Muscle of leg (tissue), 16 donors: Measurements from ENCODE around the gene NME3. TPM values are rescaled to one million over a fixed set of nuclear protein-coding genes. Genes with fewer than 3 reads are reported as not detected.

Experiments
- DNase-seq: peaks from one replicate; pipeline ENCODE4 v3.0.0; 2013
- H3K27ac ChIP-seq: one replicate; pipeline ENCODE4 v1.5.1; 2013; ENCODE audit warnings: mild to moderate bottlenecking, low read length, control low read depth
- H3K27me3 ChIP-seq: one replicate; pipeline ENCODE4 v1.6.1; 2013; ENCODE audit warnings: low read length; ENCODE audit not compliant: control insufficient read depth, insufficient read depth
- H3K36me3 ChIP-seq: one replicate; pipeline ENCODE4 v1.6.1; 2013; ENCODE audit warnings: low read length; ENCODE audit not compliant: control insufficient read depth, insufficient read depth
- H3K4me1 ChIP-seq: one replicate; pipeline ENCODE4 v1.6.1; 2013; ENCODE audit warnings: low read length; ENCODE audit not compliant: control insufficient read depth, insufficient read depth
- H3K4me3 ChIP-seq: one replicate; pipeline ENCODE4 v1.5.1; 2013; ENCODE audit warnings: low read length, control low read depth
- H3K9me3 ChIP-seq: replicated peaks from 2 replicates; pipeline ENCODE4 v1.6.1; 2013; ENCODE audit warnings: low read depth, low read length; ENCODE audit not compliant: control insufficient read depth
- WGBS: methylation state at CpG from one replicate; pipeline ENCODE4 v1.1.5; 2013; ENCODE audit warnings: missing lambda C conversion rate; ENCODE audit not compliant: insufficient coverage; 5-methylcytosine and 5-hydroxymethylcytosine counted together
- long read RNA-seq, 11 donors: transcript quantifications; one replicate each; lab custom pipeline, GENCODE V29; 2026
- polyA plus RNA-seq, 8 donors: library from polyadenylated mRNA; unstranded; fragments of 120-200 nt; gene quantifications; one replicate each; pipeline versions ENCODE4 v1.2.1 to v1.2.3, GENCODE V29; 2013; ENCODE audit warnings: inconsistent platforms in 1 of 8, low replicate concordance in 1 of 8; ENCODE audit not compliant: insufficient read length in 8 of 8, insufficient read depth in 1 of 8
- total RNA-seq: library from RNA; stranded (reverse); fragments of 120-200 nt; gene quantifications from one replicate; pipeline ENCODE4 v1.2.4, GENCODE V29; 2013

NME3 gene
- total RNA-seq (35.2 TPM), polyA plus RNA-seq (10 to 100 TPM; 22.2 to 31.9 (median 26.9) TPM)
- long read RNA-seq, donor 1, partial matches to known transcripts = 0 of 11 reads
- long read RNA-seq, donor 1, other reads (novel, unspliced or antisense) = 0 of 11 reads
- long read RNA-seq, donor 2, partial matches to known transcripts = 0 of 1 reads
- long read RNA-seq, donor 2, other reads (novel, unspliced or antisense) = 0 of 1 reads
- long read RNA-seq, donor 3, transcript NME3-201 (5 exons, 1,069 nt) = major isoform, 8 of 11 reads
- long read RNA-seq, donor 3, partial matches to known transcripts = 0 of 11 reads
- long read RNA-seq, donor 3, other reads (novel, unspliced or antisense) = 0 of 11 reads
- long read RNA-seq, donor 4, transcript NME3-201 (5 exons, 1,069 nt) = major isoform, 6 of 31 reads
- long read RNA-seq, donor 4, partial matches to known transcripts = 16 of 31 reads
- long read RNA-seq, donor 4, other reads (novel, unspliced or antisense) = 0 of 31 reads
- long read RNA-seq, donor 5, transcript NME3-204 (4 exons, 920 nt) = minor isoform, 12 of 69 reads
- long read RNA-seq, donor 5, transcript NME3-209 (4 exons, 913 nt) = minor isoform, 9 of 69 reads
- long read RNA-seq, donor 5, transcript NME3-201 (5 exons, 1,069 nt) = major isoform, 23 of 69 reads
- long read RNA-seq, donor 5, transcript NME3-202 (3 exons, 1,014 nt) = minor isoform, 7 of 69 reads
- long read RNA-seq, donor 5, partial matches to known transcripts = 13 of 69 reads
- long read RNA-seq, donor 5, other reads (novel, unspliced or antisense) = 0 of 69 reads
- long read RNA-seq, donor 6, transcript NME3-209 (4 exons, 913 nt) = minor isoform, 5 of 37 reads
- long read RNA-seq, donor 6, transcript NME3-204 (4 exons, 920 nt) = minor isoform, 8 of 37 reads
- long read RNA-seq, donor 6, transcript NME3-201 (5 exons, 1,069 nt) = major isoform, 14 of 37 reads
- long read RNA-seq, donor 6, partial matches to known transcripts = 0 of 37 reads
- long read RNA-seq, donor 6, other reads (novel, unspliced or antisense) = 0 of 37 reads
- long read RNA-seq, donor 7, transcript NME3-204 (4 exons, 920 nt) = minor isoform, 6 of 30 reads
- long read RNA-seq, donor 7, transcript NME3-209 (4 exons, 913 nt) = minor isoform, 5 of 30 reads
- long read RNA-seq, donor 7, transcript NME3-201 (5 exons, 1,069 nt) = major isoform, 16 of 30 reads
- long read RNA-seq, donor 7, partial matches to known transcripts = 0 of 30 reads
- long read RNA-seq, donor 7, other reads (novel, unspliced or antisense) = 0 of 30 reads
- long read RNA-seq, donor 8, transcript NME3-201 (5 exons, 1,069 nt) = major isoform, 12 of 19 reads
- long read RNA-seq, donor 8, partial matches to known transcripts = 0 of 19 reads
- long read RNA-seq, donor 8, other reads (novel, unspliced or antisense) = 0 of 19 reads
- long read RNA-seq, donor 9, transcript NME3-201 (5 exons, 1,069 nt) = major isoform, 7 of 15 reads
- long read RNA-seq, donor 9, partial matches to known transcripts = 0 of 15 reads
- long read RNA-seq, donor 9, other reads (novel, unspliced or antisense) = 0 of 15 reads
- long read RNA-seq, donor 10, transcript NME3-201 (5 exons, 1,069 nt) = major isoform, 8 of 14 reads
- long read RNA-seq, donor 10, partial matches to known transcripts = 0 of 14 reads
- long read RNA-seq, donor 10, other reads (novel, unspliced or antisense) = 0 of 14 reads
- long read RNA-seq, donor 11, transcript NME3-201 (5 exons, 1,069 nt) = major isoform, 10 of 14 reads
- long read RNA-seq, donor 11, partial matches to known transcripts = 0 of 14 reads
- long read RNA-seq, donor 11, other reads (novel, unspliced or antisense) = 0 of 14 reads

DNA sequence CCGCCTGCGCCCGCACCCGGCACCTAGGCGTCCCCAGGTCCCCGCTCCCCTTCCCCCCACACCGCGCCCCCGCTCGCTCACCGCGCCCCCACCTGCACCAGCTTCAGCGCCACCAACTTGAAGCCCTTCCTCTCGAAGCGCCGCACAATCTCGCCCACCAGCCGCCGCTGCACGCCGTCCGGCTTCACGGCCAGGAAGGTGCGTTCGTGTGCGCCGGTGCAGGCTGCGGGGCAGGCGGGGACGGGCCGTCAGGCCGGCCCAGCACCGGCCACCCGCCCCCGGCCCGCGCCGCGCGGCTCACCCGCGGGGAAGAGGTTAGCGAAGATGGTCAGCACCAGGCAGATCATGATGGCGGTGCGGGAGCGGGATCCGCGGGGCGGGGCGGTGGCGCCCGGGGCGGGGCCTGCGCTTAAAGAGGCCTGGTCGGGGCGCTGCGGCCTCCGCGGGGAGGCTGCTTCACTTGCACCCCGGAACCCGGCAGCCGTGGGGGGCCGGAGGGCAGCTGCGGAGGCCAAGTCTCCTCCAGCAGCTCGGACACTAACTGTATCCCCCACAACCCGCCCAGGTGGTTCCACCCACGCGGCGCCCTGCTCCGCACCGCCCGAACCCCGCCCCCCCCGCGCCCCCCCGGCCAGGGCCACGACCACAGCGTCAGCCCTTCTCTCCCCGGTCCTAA is at the start of gene NME3:
NME3 (minus strand) TSS at position 356 of the 676 bp plus-strand sequence; CDS start at position 347, 9 bp downstream.
- Histone ChIP-seq H3K9me3 (no peaks in the 10 kb centered on the region), H3K4me3 (peak within 1 kb of the TSS; percentile 74), H3K36me3 (peaks cover 56% of the 10 kb centered on the region), H3K27me3 (no peaks in the 10 kb centered on the region), H3K4me1 (peaks cover 34% of the 10 kb centered on the region), H3K27ac (peak within 1 kb of the TSS; percentile 51)
- peak; percentile 84 for DNase-seq
- WGBS = under 1% methylated on average over 57 of the region's 79 CpGs

DNA sequence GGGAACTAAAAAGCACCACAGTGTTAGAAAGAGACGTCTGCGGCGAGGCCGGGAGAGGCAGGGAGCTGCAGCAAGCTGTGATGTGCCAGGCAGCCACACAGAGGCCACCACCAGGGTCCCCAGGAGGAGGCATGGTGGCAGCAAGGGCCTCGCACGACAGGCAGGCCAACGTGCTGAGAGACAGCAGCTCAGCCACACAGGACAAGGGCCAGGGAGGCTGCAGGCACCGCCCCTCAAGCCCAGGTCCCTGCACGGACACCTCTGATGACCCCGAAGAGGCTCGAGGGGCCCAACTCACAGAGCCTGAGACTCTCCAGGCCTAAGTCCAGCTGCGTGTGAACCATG is 49.6 kb upstream of the NME3 start:
- no peak for DNase-seq
- no peak overlapping the region for H3K27ac ChIP-seq
- H3K9me3 ChIP-seq = no peaks in the 10 kb centered on the region
- peaks cover 8% of the 10 kb centered on the region for H3K4me1 ChIP-seq
- H3K4me3 ChIP-seq = no peak overlapping the region
- H3K27me3 ChIP-seq = no peaks in the 10 kb centered on the region
- 90% methylated on average over 12 of the region's 12 CpGs for WGBS
- peaks cover 52% of the 10 kb centered on the region for H3K36me3 ChIP-seq

DNA sequence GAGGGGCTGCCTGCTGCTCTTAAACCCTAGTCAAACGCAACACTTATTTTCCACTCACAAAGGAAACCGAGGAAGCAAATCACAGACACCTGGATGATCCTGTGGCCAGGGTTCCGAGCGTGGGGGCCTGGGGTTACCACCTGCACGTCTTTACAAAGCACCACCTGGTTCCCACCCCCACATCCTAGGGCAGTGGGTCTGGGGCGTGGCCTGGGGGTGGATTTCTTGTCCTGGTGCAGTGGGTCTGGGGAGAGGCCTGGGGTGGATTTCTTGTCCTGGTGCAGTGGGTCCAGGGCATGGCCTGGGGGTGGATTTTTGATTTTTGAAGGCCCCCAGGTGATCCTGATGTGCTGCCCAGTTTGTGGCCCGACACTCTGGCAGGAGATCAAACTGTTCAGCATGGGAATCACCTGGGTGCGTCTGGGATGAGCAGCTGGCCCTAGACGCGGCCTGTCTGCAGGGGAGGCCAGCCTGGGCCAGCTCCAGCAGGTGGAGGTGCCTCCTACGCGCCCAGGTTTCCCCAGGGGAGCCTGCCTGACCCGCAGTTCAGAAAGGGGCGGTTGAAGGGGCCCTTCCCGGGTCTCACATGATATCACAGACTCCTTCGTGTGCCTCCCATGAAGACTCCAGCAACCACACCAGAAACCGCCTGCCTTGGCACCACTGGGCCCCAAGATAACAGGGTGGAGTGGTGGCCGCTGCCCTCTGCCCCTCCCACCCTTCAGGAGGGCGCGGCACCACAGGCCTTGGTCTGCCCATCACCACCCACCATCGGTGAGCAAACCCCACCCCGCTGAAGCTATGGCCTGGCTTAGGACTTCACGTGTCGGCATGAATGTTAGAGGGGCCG is 49.0 kb upstream of the NME3 start:
- H3K4me1 ChIP-seq = peaks cover 2% of the 10 kb centered on the region
- no peak overlapping the region for H3K27ac ChIP-seq
- no peak for DNase-seq
- WGBS = 89% methylated on average over 21 of the region's 25 CpGs
- H3K27me3 ChIP-seq = no peaks in the 10 kb centered on the region
- peaks cover 53% of the 10 kb centered on the region for H3K36me3 ChIP-seq
- no peak overlapping the region for H3K4me3 ChIP-seq
- no peaks in the 10 kb centered on the region for H3K9me3 ChIP-seq

DNA sequence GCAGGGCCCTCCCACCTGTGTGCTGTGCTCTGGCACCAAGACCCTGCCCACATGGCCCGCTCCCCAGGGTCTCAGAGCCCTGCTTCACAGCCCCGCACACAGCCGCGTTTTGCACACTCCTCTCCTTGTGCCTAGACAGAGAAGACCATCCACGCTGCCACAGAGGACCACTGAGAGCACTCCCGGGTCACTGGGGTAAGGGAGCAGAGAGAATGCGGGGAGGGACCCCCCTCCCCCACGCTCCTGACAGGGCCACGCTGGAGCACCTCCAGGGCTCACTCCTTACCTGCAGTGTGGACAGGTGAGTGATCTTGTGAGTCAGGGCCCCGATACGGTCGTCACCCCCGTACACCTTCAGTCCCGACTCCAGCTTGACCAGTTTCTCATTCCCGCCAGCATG is 48.3 kb upstream of the NME3 start:
- 85% methylated on average over 6 of the region's 15 CpGs for WGBS
- no peak for DNase-seq
- Histone ChIP-seq H3K4me3 (no peak overlapping the region), H3K4me1 (no peaks in the 10 kb centered on the region), H3K27ac (no peak overlapping the region), H3K27me3 (no peaks in the 10 kb centered on the region), H3K9me3 (no peaks in the 10 kb centered on the region), H3K36me3 (peaks cover 59% of the 10 kb centered on the region)

DNA sequence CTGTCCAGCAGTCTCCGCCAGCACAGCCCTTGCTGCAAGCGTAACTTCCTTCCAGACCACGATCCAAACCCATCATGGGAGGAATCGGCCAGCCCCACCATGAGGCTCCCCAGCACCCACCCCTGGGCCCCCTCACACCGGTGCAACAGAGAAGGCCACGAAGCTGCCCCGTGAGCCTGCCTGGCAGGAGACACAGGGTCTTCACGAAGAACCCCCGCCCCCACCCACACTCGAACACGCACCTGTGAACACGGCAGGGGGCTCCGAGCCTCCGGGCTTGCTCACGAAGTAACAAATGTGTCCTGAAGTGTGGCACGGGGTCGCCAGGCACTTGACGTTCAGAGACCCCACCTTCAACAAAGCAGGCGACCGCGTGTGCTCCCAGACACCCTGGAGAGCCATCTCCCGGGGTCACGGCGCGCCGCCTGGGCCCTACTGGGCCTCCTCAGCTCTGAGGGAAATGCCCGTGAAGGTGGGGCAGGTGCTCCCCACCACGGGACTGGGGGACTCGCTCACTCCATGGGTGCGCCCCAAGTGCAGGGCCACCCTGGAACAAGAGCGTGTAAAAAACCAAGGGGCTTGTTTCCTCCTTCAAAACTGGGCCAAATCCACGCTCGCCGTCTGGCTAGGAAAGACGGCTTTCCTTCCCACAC is 47.7 kb upstream of the NME3 start:
- no peak for DNase-seq
- peaks cover 59% of the 10 kb centered on the region for H3K36me3 ChIP-seq
- no peaks in the 10 kb centered on the region for H3K9me3 ChIP-seq
- no peak overlapping the region for H3K27ac ChIP-seq
- H3K4me3 ChIP-seq = no peak overlapping the region
- WGBS = 90% methylated on average over 33 of the region's 35 CpGs
- no peaks in the 10 kb centered on the region for H3K27me3 ChIP-seq
- H3K4me1 ChIP-seq = no peaks in the 10 kb centered on the region

DNA sequence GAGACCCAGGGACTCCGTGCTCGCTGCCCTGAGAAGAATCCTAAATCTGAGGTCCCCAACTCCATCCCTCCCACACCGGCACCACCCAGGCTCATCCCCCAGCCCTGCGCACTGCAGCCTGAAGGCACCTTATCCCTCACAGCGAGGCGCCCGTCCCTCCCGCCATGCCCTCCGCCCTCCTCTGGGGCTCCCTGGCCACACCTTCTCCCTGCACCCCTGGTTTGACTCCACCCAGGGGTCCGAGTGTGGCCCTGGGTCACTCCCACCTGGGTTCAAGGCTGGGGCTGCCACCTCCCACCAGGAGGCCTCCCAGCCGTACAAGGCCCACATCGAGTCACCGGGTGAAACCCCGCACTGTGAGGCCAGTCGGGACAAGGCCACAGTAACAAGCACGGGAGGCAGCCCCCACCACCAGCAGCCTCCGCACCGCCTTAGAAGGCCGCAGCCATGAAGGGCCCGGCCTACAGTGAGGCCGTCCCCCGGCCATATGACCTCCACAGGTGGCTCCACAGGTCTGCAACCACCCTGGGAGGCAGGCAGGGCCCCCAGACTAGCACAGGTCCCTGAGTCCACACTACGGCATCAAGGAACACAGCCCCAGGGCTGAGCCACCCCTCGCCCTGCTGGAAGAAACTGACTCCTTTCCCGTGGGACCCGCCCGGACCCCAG is 47.0 kb upstream of the NME3 start:
- WGBS = 92% methylated on average over 27 of the region's 27 CpGs
- Histone ChIP-seq H3K27ac (no peak overlapping the region), H3K36me3 (peaks cover 59% of the 10 kb centered on the region), H3K9me3 (no peaks in the 10 kb centered on the region), H3K27me3 (no peaks in the 10 kb centered on the region), H3K4me1 (no peaks in the 10 kb centered on the region), H3K4me3 (no peak overlapping the region)
- no peak for DNase-seq

DNA sequence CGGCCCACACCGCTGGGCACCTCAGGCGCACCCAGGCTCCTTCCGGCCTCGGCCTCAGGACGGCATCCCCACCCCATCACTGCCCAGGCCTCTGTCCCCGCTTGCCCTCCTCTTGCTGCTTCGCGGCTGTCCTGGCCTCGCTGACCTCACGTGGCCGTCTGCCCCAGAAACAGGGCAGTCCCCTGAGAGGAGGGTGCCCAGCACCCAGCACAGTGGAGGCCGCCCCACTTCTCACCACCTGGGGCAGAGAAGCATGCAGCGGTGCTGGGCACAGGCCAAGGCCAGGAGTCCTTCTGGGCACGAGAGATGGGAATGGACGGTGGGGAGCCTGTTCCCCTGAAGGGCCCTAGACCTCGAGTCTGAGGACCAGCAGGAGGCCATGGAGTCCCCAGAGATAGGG is 46.4 kb upstream of the NME3 start:
- H3K4me3 ChIP-seq = no peak overlapping the region
- WGBS = 91% methylated on average over 15 of the region's 17 CpGs
- H3K36me3 ChIP-seq = peaks cover 59% of the 10 kb centered on the region
- DNase-seq = no peak
- H3K27me3 ChIP-seq = no peaks in the 10 kb centered on the region
- peaks cover 3% of the 10 kb centered on the region for H3K4me1 ChIP-seq
- no peak overlapping the region for H3K27ac ChIP-seq
- no peaks in the 10 kb centered on the region for H3K9me3 ChIP-seq

DNA sequence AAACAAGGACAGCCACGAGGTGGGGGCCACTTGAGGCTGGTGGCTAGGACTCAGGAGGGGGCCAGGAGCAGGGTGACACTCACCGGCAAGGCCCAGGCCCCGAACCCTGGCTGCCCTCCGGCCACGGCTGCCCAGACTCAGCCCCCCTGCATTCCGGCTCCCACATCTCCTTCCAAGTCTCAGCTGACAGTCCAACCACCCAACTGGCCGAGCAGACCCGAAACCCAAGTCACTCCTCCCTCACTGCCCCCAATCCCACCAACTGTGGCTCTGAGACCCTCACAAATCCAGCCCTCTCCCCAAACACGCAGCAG is 45.9 kb upstream of the NME3 start:
- Histone ChIP-seq H3K27me3 (no peaks in the 10 kb centered on the region), H3K36me3 (peaks cover 54% of the 10 kb centered on the region), H3K9me3 (no peaks in the 10 kb centered on the region), H3K4me3 (no peak overlapping the region), H3K27ac (no peak overlapping the region), H3K4me1 (peaks cover 4% of the 10 kb centered on the region)
- no peak for DNase-seq
- 94% methylated on average over 9 of the region's 9 CpGs for WGBS
